ENCODE measurements around the gene SLC22A23. TPM values are rescaled to one million over a fixed set of nuclear protein-coding genes. Genes with fewer than 3 reads are reported as not detected.
A peak's percentile ranks its signal among the peaks of the same experiment; 100 is the strongest.

SLC22A23 gene
- total and polyA plus RNA-seq, 2 experiments from 2014 or later = 6.1 to 38.3 TPM

- Histone ChIP-seq H3F3A (replicated peaks; ENCODE audit: low read depth) (no peaks in the 10 kb centered on the region), H3K4me3 (no peak overlapping the region), H3K4me2 (no peak overlapping the region), H3K36me3 (ENCODE audit: insufficient read depth) (peaks cover under 1% of the 10 kb centered on the region; the same call in 1 of the 2 replicates), H3K9me2 (ENCODE audit: insufficient read depth) (no peaks in the 10 kb centered on the region), H4K20me1 (replicated peaks; ENCODE audit: insufficient read depth) (0 out of 2 replicates have a peak, but pooled peaks cover 3% of the 10 kb centered on the region), H3K79me2 (replicated peaks; ENCODE audit: insufficient read depth) (no peaks in the 10 kb centered on the region), H2AFZ (no peak overlapping the region), H3K4me1 (ENCODE audit: insufficient read depth) (no peaks in the 10 kb centered on the region), H3K27ac (ENCODE audit: low read depth) (no peak overlapping the region), H3K27me3 (ENCODE audit: insufficient read depth) (no peaks in the 10 kb centered on the region)
- Mint-ChIP-seq H3K27me3 (ENCODE audit: insufficient read depth, low read depth, poor library complexity) (peaks cover 11% of the 10 kb centered on the region), H3K27ac (peak overlapping the region; percentile 63; the same call in 1 of the 2 replicates), H3K36me3 (ENCODE audit: low read depth) (peaks cover 21% of the 10 kb centered on the region), H3K4me3 (no peak overlapping the region), H3K9me3 (no peaks in the 10 kb centered on the region), H3K4me1 (peaks cover 15% of the 10 kb centered on the region)
- no peak for ATAC-seq
- DNase-seq (ENCODE audit: low spot score) = no peak
- TF ChIP-seq ZNF331 (CRISPR knock-in tag; IDR thresholded peaks at IDR 0.05; ENCODE audit: low read depth) = no peak
- no peak for TF ChIP-seq ETS1 (IDR thresholded peaks at IDR 0.05)
- TF ChIP-seq EZH2 (IDR thresholded peaks at IDR 0.05; ENCODE audit: low read depth, unreplicated experiment) = no peak
- TF ChIP-seq JUNB (IDR thresholded peaks at IDR 0.05; ENCODE audit: unreplicated experiment) = no peak
- TF ChIP-seq EZH2phosphoT487 (IDR thresholded peaks at IDR 0.05; ENCODE audit: unreplicated experiment) = no peak
- TF ChIP-seq POLR2AphosphoS5 (IDR thresholded peaks at IDR 0.05; ENCODE audit: low read depth) = no peak
- no peak for TF ChIP-seq CTCF (conservative IDR thresholded peaks at IDR 0.05; ENCODE audit: low read depth in 2 of 2)
- TF ChIP-seq ZNF114 (CRISPR knock-in tag; IDR thresholded peaks at IDR 0.05) = no peak
- no peak for TF ChIP-seq CREB1 (CRISPR knock-in tag; IDR thresholded peaks at IDR 0.05; ENCODE audit: low read depth)
- TF ChIP-seq STAT1 (IDR thresholded peaks at IDR 0.05; ENCODE audit: unreplicated experiment) = no peak
- no peak for TF ChIP-seq NANOG (IDR thresholded peaks at IDR 0.05; ENCODE audit: borderline replicate concordance)
- TF ChIP-seq, protein P1, sequence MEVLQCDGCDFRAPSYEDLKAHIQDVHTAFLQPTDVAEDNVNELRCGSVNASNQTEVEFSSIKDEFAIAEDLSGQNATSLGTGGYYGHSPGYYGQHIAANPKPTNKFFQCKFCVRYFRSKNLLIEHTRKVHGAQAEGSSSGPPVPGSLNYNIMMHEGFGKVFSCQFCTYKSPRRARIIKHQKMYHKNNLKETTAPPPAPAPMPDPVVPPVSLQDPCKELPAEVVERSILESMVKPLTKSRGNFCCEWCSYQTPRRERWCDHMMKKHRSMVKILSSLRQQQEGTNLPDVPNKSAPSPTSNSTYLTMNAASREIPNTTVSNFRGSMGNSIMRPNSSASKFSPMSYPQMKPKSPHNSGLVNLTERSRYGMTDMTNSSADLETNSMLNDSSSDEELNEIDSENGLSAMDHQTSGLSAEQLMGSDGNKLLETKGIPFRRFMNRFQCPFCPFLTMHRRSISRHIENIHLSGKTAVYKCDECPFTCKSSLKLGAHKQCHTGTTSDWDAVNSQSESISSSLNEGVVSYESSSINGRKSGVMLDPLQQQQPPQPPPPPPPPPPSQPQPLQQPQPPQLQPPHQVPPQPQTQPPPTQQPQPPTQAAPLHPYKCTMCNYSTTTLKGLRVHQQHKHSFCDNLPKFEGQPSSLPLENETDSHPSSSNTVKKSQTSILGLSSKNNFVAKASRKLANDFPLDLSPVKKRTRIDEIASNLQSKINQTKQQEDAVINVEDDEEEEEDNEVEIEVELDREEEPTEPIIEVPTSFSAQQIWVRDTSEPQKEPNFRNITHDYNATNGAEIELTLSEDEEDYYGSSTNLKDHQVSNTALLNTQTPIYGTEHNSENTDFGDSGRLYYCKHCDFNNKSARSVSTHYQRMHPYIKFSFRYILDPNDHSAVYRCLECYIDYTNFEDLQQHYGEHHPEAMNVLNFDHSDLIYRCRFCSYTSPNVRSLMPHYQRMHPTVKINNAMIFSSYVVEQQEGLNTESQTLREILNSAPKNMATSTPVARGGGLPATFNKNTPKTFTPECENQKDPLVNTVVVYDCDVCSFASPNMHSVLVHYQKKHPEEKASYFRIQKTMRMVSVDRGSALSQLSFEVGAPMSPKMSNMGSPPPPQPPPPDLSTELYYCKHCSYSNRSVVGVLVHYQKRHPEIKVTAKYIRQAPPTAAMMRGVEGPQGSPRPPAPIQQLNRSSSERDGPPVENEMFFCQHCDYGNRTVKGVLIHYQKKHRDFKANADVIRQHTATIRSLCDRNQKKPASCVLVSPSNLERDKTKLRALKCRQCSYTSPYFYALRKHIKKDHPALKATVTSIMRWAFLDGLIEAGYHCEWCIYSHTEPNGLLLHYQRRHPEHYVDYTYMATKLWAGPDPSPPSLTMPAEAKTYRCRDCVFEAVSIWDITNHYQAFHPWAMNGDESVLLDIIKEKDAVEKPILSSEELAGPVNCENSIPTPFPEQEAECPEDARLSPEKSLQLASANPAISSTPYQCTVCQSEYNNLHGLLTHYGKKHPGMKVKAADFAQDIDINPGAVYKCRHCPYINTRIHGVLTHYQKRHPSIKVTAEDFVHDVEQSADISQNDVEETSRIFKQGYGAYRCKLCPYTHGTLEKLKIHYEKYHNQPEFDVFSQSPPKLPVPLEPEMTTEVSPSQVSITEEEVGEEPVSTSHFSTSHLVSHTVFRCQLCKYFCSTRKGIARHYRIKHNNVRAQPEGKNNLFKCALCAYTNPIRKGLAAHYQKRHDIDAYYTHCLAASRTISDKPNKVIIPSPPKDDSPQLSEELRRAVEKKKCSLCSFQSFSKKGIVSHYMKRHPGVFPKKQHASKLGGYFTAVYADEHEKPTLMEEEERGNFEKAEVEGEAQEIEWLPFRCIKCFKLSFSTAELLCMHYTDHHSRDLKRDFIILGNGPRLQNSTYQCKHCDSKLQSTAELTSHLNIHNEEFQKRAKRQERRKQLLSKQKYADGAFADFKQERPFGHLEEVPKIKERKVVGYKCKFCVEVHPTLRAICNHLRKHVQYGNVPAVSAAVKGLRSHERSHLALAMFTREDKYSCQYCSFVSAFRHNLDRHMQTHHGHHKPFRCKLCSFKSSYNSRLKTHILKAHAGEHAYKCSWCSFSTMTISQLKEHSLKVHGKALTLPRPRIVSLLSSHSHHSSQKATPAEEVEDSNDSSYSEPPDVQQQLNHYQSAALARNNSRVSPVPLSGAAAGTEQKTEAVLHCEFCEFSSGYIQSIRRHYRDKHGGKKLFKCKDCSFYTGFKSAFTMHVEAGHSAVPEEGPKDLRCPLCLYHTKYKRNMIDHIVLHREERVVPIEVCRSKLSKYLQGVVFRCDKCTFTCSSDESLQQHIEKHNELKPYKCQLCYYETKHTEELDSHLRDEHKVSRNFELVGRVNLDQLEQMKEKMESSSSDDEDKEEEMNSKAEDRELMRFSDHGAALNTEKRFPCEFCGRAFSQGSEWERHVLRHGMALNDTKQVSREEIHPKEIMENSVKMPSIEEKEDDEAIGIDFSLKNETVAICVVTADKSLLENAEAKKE (CRISPR knock-in tag; IDR thresholded peaks at IDR 0.05) = no peak
- TF ChIP-seq, protein P2, sequence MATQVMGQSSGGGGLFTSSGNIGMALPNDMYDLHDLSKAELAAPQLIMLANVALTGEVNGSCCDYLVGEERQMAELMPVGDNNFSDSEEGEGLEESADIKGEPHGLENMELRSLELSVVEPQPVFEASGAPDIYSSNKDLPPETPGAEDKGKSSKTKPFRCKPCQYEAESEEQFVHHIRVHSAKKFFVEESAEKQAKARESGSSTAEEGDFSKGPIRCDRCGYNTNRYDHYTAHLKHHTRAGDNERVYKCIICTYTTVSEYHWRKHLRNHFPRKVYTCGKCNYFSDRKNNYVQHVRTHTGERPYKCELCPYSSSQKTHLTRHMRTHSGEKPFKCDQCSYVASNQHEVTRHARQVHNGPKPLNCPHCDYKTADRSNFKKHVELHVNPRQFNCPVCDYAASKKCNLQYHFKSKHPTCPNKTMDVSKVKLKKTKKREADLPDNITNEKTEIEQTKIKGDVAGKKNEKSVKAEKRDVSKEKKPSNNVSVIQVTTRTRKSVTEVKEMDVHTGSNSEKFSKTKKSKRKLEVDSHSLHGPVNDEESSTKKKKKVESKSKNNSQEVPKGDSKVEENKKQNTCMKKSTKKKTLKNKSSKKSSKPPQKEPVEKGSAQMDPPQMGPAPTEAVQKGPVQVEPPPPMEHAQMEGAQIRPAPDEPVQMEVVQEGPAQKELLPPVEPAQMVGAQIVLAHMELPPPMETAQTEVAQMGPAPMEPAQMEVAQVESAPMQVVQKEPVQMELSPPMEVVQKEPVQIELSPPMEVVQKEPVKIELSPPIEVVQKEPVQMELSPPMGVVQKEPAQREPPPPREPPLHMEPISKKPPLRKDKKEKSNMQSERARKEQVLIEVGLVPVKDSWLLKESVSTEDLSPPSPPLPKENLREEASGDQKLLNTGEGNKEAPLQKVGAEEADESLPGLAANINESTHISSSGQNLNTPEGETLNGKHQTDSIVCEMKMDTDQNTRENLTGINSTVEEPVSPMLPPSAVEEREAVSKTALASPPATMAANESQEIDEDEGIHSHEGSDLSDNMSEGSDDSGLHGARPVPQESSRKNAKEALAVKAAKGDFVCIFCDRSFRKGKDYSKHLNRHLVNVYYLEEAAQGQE (IDR thresholded peaks at IDR 0.05; ENCODE audit: unreplicated experiment) = no peak
Observed at GRCh38 chr6:3318226-3318625, 138.6 kb downstream of the SLC22A23 start.
